OCI-LY7 (cell line): ENCODE measurements around the gene TNS3. TPM values are rescaled to one million over a fixed set of nuclear protein-coding genes. Genes with fewer than 3 reads are reported as not detected.

Experiments used
- BruUV-seq: library from RNA; stranded (reverse); fragments of 400-500 nt; replicated peaks from 2 replicates; lab custom pipeline; 2021; lab: Mats Ljungman, UMichigan
- CTCF ChIA-PET: fragments of 300-600 bp; sonication (Branson Sonifier 250); formaldehyde crosslinking; loops from one replicate; lab custom pipeline; 2022; ENCODE audit warnings: antibody characterized with exemption; ENCODE audit not compliant: unreplicated experiment; lab: Charles Lee
- POLR2A ChIA-PET: fragments of 300-600 bp; sonication (Branson Sonifier 250); formaldehyde crosslinking; loops from one replicate; lab custom pipeline; 2022; ENCODE audit warnings: antibody characterized with exemption; lab: Charles Lee
- DNase-seq: peaks from one replicate; pipeline ENCODE4 v3.0.0-alpha.2; 2015; ENCODE audit warnings: low spot score
- H2AFZ ChIP-seq: fragments of 200-600 bp; sonication (generic), shearing (Covaris generic); 2 replicates; pipeline ENCODE4 v1.6.1; 2014; ENCODE audit warnings: mild to moderate bottlenecking, antibody characterized with exemption, low read length, moderate library complexity
- H3K27ac ChIP-seq: fragments of 200-600 bp; sonication (generic); 2 replicates; pipeline ENCODE4 v1.5.1; 2014; ENCODE audit warnings: mixed run types, low read depth, mild to moderate bottlenecking, moderate library complexity, low read length, inconsistent platforms; ENCODE audit not compliant: poor library complexity, severe bottlenecking
- H3K36me3 ChIP-seq: fragments of 200-600 bp; sonication (generic); 2 replicates; pipeline ENCODE4 v1.6.1; 2014; ENCODE audit warnings: mild to moderate bottlenecking, antibody characterized with exemption, low read length, moderate library complexity, mixed read lengths; ENCODE audit not compliant: insufficient read depth
- H3K4me1 ChIP-seq: fragments of 200-600 bp; sonication (generic); 2 replicates; pipeline ENCODE4 v1.5.1; 2014; ENCODE audit warnings: mild to moderate bottlenecking, low read length; ENCODE audit not compliant: insufficient read depth, poor library complexity, severe bottlenecking
- H3K4me2 ChIP-seq: fragments of 200-600 bp; sonication (generic); 2 replicates; pipeline ENCODE4 v1.6.1; 2014; ENCODE audit warnings: mild to moderate bottlenecking, low read length
- H3K4me3 ChIP-seq: fragments of 200-600 bp; sonication (generic); 2 replicates; pipeline ENCODE4 v1.5.1; 2014; ENCODE audit warnings: mild to moderate bottlenecking, low read depth, low read length; ENCODE audit not compliant: poor library complexity, severe bottlenecking
- H3K79me2 ChIP-seq: fragments of 200-600 bp; sonication (generic); 2 replicates; pipeline ENCODE4 v1.6.1; 2016; ENCODE audit warnings: low read depth, mild to moderate bottlenecking, low read length, moderate library complexity, mixed read lengths; ENCODE audit not compliant: insufficient read depth
- H3K9me2 ChIP-seq: fragments of 200-600 bp; sonication (generic); 2 replicates; pipeline ENCODE4 v1.6.1; 2016; ENCODE audit warnings: mild to moderate bottlenecking, low read length, mixed read lengths; ENCODE audit not compliant: insufficient read depth
- H3K9me3 ChIP-seq: fragments of 200-600 bp; sonication (generic); 2 replicates; pipeline ENCODE4 v1.6.1; 2014; ENCODE audit warnings: mild to moderate bottlenecking, mixed run types, low read length, mixed read lengths
- H4K20me1 ChIP-seq: fragments of 200-600 bp; sonication (generic); 2 replicates; pipeline ENCODE4 v1.6.1; 2014; ENCODE audit warnings: mild to moderate bottlenecking, antibody characterized with exemption, low read length, moderate library complexity, mixed read lengths; ENCODE audit not compliant: insufficient read depth
- EZH2phosphoT487 ChIP-seq: fragments of 200-600 bp; sonication (generic); IDR thresholded peaks from 2 replicates; pipeline ENCODE4 v1.6.1; 2018; ENCODE audit warnings: low read depth, borderline replicate concordance, mild to moderate bottlenecking, mixed run types, antibody characterized with exemption, low read length, moderate library complexity, mixed read lengths
- intact Hi-C: fragments of 100-400 bp; cut with micrococcal nuclease; formaldehyde crosslinking; loops from one replicate; pipeline ENCODE4 v1.10.0; 2022; ENCODE audit not compliant: unreplicated experiment
- total RNA-seq, 2 experiments: library from RNA; depleted of rRNA in 1 of 2; stranded (reverse); fragments of >200 nt in 1 of 2; shearing (Covaris generic) in 1 of 2; gene quantifications; 2 replicates each; pipeline ENCODE4 v1.2.3, GENCODE V29; 2014 to 2022
- TF ChIP-seq, protein P1 (sequence below): fragments of 200-600 bp; sonication (generic); conservative IDR thresholded peaks from 2 replicates; pipeline ENCODE4 v1.5.1; 2014; ENCODE audit warnings: mild to moderate bottlenecking, antibody characterized with exemption, low read length, moderate library complexity, mixed read lengths

Gene TNS3
- total RNA-seq, 2 experiments from 2014 or later: 9.5 to 42.1 TPM

DNA sequence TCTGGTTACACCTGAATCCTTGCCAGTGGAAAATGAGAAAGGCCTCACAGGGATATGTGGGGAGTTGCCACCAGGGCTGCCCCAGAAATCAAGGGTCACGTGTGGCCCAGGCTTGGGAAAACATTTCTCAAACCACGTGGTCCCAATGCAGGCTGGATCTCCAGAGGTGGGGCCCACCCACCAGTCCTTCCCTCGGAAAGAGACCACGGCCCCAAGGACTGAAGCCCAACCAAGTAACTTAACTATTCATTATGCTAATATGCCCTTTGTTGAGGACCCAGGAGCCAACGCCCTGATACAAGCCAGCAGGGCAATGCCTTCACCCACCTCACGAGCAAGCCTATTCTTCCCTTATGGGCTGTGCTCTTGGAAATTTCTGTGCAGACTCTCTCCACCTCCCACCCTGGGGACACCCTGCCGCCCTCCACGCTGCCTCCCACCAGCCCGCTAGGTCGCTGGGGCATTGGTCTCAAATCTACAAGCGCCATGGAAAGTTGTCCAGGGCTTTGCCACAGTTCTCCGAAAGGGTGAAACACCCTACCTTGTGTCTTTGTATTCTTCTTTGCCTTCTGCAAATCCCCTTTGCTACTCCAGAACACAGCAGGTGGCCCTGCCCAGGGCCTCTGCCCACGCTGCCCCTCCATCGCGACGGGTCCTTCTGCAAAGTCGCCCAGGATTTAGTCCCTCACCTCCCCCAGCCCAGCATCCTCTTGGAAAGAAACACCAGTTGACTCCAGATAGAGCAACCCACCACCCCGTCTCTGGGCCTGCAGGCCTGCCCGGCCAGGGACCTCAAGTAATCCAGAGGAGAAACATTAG is 8.8 kb downstream of the TNS3 start:
- peaks cover 65% of the 10 kb centered on the region for H3K4me1 ChIP-seq
- BruUV-seq: no TSS peak

DNA sequence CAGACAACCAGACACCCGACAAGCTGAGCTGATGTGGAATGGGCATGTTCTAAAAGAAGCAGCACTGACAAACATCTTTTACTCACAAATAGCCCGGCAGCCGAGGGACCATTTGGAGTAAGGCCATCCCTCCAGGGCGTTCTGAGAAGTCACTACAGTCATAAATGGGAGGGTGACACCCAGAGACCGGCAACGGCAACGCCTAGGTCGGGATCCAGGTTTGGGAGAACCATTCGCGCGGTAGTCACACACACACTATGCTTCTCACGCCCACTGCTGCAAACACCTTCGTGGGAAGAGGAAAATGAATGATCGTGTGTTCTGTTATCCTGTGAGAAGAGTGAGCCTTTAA is 9.8 kb downstream of the TNS3 start:
- POLR2A ChIA-PET: interaction anchor here (0.6 kb wide), 1 partner anchor 77 kb away, joined by 3 read pairs; no protein-coding TSS in a partner anchor
- intact Hi-C loops: no loop called here

More for the DNA sequence above, 8.8 kb downstream of the TNS3 start:
- DNase-seq: no peak
- H3K9me3 ChIP-seq: no peaks in the 10 kb centered on the region
- peaks cover 14% of the 10 kb centered on the region; the same call in 1 of the 2 replicates for H3K79me2 ChIP-seq
- intact Hi-C loops: no loop called here
- peak overlapping the region; percentile 63 for H3K4me2 ChIP-seq
- ChIA-PET POLR2A (interaction anchor here (0.6 kb wide), 1 partner anchor 78 kb away, joined by 3 read pairs; no protein-coding TSS in a partner anchor), CTCF (no interaction called here)
- H3K36me3 ChIP-seq: peaks cover 6% of the 10 kb centered on the region; the same call in 1 of the 2 replicates
- no peak overlapping the region for H2AFZ ChIP-seq
- TF ChIP-seq, protein P1, sequence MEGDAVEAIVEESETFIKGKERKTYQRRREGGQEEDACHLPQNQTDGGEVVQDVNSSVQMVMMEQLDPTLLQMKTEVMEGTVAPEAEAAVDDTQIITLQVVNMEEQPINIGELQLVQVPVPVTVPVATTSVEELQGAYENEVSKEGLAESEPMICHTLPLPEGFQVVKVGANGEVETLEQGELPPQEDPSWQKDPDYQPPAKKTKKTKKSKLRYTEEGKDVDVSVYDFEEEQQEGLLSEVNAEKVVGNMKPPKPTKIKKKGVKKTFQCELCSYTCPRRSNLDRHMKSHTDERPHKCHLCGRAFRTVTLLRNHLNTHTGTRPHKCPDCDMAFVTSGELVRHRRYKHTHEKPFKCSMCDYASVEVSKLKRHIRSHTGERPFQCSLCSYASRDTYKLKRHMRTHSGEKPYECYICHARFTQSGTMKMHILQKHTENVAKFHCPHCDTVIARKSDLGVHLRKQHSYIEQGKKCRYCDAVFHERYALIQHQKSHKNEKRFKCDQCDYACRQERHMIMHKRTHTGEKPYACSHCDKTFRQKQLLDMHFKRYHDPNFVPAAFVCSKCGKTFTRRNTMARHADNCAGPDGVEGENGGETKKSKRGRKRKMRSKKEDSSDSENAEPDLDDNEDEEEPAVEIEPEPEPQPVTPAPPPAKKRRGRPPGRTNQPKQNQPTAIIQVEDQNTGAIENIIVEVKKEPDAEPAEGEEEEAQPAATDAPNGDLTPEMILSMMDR: no peak
- TF ChIP-seq EZH2phosphoT487: no peak
- no peak overlapping the region for H3K4me3 ChIP-seq
- no peaks in the 10 kb centered on the region for H4K20me1 ChIP-seq
- H3K27ac ChIP-seq: no peak overlapping the region
- no peaks in the 10 kb centered on the region for H3K9me2 ChIP-seq

More for the DNA sequence above, 9.8 kb downstream of the TNS3 start:
- BruUV-seq: no TSS peak
- Histone ChIP-seq H2AFZ (no peak overlapping the region), H3K4me3 (no peak overlapping the region), H3K4me2 (peak overlapping the region; percentile 31; the same call in 1 of the 2 replicates), H3K27ac (no peak overlapping the region), H4K20me1 (no peaks in the 10 kb centered on the region), H3K9me2 (no peaks in the 10 kb centered on the region), H3K9me3 (no peaks in the 10 kb centered on the region), H3K79me2 (peaks cover 14% of the 10 kb centered on the region; the same call in 1 of the 2 replicates), H3K4me1 (peaks cover 66% of the 10 kb centered on the region), H3K36me3 (peaks cover 6% of the 10 kb centered on the region; the same call in 1 of the 2 replicates)
- TF ChIP-seq, protein P1: no peak
- TF ChIP-seq EZH2phosphoT487: no peak
- CTCF ChIA-PET: no interaction called here
- DNase-seq: no peak
